ENCODE results near the gene GEN1. TPM values are rescaled to one million over a fixed set of nuclear protein-coding genes. Genes with fewer than 3 reads are reported as not detected.

GEN1 gene
- total RNA-seq, 1 donor from 2014 or later, result 21.7 TPM

DNA sequence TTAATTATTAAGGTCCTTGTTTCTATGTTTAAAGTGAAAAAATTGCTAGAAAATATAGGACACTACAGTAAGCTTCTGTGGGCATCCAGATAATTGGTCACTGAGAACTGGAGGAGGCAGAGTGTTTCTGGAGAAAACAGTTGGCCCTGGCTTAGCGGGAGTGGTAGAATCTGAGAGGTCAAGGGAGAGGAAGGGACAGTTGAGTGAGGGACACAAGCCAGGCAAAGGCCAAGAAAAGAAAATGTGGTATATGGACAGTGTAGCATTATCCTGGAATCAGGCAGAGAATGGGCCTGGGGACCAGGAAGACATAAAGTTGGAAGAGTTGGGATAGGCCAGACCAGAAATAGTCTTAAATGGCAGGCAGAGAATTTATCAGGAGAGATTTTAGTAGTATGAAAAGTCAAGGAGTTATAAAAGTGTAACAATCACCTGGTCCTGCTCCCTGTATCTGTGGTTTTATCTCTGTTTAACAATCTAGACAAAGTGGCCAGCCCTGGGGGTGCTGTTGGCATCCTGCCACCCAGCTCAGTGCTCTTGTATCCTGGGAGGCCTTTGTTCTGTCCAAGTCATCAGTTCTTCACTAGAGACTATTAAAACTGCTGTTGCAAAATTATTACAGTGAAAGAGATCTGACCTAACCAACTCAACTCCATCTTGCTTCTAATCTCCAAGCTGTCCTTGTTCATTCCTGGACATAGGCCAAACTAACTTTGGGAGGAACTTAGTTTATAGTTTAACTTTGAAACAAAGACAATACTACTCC is 46.9 kb downstream of the GEN1 start:
- DNase-seq (ENCODE audit: low spot score, unreplicated experiment), result no peak
- Mint-ChIP-seq H3K4me3 (ENCODE audit: low read depth) (no peak overlapping the region), H3K9me3 (ENCODE audit: low read depth) (no peaks in the 10 kb centered on the region), H3K36me3 (ENCODE audit: insufficient read depth) (no peaks in the 10 kb centered on the region), H3K4me1 (ENCODE audit: low read depth) (no peaks in the 10 kb centered on the region), H3K27me3 (peaks cover 4% of the 10 kb centered on the region), H3K27ac (no peak overlapping the region)
- TF ChIP-seq, protein P1, sequence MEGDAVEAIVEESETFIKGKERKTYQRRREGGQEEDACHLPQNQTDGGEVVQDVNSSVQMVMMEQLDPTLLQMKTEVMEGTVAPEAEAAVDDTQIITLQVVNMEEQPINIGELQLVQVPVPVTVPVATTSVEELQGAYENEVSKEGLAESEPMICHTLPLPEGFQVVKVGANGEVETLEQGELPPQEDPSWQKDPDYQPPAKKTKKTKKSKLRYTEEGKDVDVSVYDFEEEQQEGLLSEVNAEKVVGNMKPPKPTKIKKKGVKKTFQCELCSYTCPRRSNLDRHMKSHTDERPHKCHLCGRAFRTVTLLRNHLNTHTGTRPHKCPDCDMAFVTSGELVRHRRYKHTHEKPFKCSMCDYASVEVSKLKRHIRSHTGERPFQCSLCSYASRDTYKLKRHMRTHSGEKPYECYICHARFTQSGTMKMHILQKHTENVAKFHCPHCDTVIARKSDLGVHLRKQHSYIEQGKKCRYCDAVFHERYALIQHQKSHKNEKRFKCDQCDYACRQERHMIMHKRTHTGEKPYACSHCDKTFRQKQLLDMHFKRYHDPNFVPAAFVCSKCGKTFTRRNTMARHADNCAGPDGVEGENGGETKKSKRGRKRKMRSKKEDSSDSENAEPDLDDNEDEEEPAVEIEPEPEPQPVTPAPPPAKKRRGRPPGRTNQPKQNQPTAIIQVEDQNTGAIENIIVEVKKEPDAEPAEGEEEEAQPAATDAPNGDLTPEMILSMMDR (IDR thresholded peaks at IDR 0.05; ENCODE audit: unreplicated experiment), result no peak

DNA sequence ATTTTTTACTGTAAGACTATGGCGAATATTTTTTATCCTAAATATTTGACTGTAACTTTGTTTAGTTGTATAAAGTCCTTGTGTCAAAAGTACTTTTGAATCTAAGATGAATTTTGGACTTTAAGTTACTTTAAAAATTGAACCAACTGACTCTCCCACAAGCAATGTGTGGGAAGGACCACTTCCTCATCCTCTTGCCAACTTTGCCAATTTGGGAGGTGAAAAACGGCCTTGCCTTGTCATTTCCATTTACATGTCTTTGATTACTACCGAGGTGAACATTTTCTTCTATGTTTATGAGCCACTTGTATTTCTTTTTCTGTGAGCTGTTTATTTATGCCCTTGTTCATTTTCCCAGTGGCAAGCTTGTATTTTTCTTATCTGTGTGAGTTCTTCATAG is 49.6 kb downstream of the GEN1 start:
- no peak overlapping the region for H3K27ac Mint-ChIP-seq
- no peaks in the 10 kb centered on the region for H3K36me3 Mint-ChIP-seq (ENCODE audit: insufficient read depth)
- TF ChIP-seq, protein P1 (IDR thresholded peaks at IDR 0.05; ENCODE audit: unreplicated experiment), result no peak
- H3K27me3 Mint-ChIP-seq, result peaks cover 4% of the 10 kb centered on the region
- DNase-seq (ENCODE audit: low spot score, unreplicated experiment), result no peak
- H3K4me1 Mint-ChIP-seq (ENCODE audit: low read depth), result no peaks in the 10 kb centered on the region
- H3K4me3 Mint-ChIP-seq (ENCODE audit: low read depth), result no peak overlapping the region
- H3K9me3 Mint-ChIP-seq (ENCODE audit: low read depth), result no peaks in the 10 kb centered on the region

DNA sequence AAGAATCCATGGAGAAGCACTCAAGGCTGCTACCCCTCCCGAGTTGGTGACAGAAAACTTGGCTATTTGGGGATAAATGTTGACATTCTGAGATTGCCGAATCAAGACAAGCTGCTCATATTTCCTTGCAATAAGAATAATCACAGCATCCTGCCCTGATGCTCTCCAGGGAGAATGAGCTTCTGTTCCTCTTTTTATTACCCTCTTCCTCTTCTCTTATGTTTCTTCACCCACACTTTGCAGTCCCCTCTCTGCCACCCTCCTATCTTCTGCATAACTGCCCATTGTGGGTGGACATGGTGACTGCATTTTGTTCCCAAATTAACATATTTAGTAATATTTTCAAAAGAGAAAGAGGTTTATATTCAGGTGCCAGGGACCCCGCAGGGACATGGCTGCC is 50.4 kb downstream of the GEN1 start:
- Mint-ChIP-seq H3K27me3 (peaks cover 4% of the 10 kb centered on the region), H3K9me3 (ENCODE audit: low read depth) (no peaks in the 10 kb centered on the region), H3K4me3 (ENCODE audit: low read depth) (no peak overlapping the region), H3K27ac (no peak overlapping the region), H3K36me3 (ENCODE audit: insufficient read depth) (no peaks in the 10 kb centered on the region), H3K4me1 (ENCODE audit: low read depth) (no peaks in the 10 kb centered on the region)
- TF ChIP-seq, protein P1 (IDR thresholded peaks at IDR 0.05; ENCODE audit: unreplicated experiment), result no peak
- DNase-seq (ENCODE audit: low spot score, unreplicated experiment), result no peak

DNA sequence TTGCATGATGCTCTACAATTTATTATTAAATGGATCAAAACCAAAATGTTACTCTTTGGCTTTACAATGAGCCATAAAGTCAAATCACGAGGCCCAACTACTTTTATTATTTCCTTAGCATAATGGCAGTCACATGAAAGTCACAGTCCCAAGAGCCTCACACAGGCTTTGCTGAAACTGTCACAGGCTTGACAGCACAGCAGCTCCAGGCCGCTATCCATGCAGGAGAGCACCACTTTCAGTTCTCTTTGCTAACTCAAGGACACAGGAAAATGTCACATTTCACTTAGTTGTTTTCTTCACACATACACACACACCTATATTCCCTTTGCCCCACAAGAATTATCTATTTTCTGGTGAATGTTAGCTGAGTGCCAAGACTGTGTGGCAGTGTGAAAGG is 51.2 kb downstream of the GEN1 start:
- no peaks in the 10 kb centered on the region for H3K4me1 Mint-ChIP-seq (ENCODE audit: low read depth)
- H3K27ac Mint-ChIP-seq, result no peak overlapping the region
- no peak overlapping the region for H3K4me3 Mint-ChIP-seq (ENCODE audit: low read depth)
- H3K36me3 Mint-ChIP-seq (ENCODE audit: insufficient read depth), result no peaks in the 10 kb centered on the region
- no peaks in the 10 kb centered on the region for H3K9me3 Mint-ChIP-seq (ENCODE audit: low read depth)
- no peak for DNase-seq (ENCODE audit: low spot score, unreplicated experiment)
- peaks cover 4% of the 10 kb centered on the region for H3K27me3 Mint-ChIP-seq
- TF ChIP-seq, protein P1 (IDR thresholded peaks at IDR 0.05; ENCODE audit: unreplicated experiment), result no peak

DNA sequence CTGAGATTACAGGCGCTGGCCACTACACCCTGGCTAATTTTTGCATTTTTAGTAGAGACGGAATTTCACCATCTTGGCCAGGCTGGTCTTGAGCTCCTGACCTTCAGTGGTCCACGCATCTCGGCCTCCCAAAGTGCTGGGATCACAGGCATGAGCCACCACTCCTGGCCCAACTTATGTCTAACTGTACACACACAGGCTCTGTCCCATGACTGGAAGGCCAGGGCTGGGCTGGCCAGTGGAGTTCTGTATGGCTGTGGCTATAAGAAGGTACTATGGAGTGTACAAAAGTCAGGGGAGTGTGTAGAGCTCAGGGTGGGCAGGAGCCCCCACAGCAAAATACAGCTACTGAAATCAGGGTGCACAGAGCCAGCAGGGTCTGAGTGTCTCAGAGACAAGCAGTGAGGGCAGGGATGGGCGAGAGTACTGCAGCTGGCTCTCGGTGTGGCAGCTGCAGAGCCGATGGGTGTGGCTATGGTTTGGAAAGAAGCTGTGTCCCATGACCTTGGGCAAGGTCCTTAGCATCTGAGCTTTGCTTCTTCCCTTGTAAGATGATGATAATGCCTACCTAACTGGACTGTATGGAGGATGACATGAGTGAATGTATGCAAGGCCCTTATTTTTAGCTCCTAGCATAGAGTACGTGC is 51.9 kb downstream of the GEN1 start:
- Mint-ChIP-seq H3K4me1 (ENCODE audit: low read depth) (no peaks in the 10 kb centered on the region), H3K27me3 (peaks cover 4% of the 10 kb centered on the region), H3K27ac (no peak overlapping the region), H3K36me3 (ENCODE audit: insufficient read depth) (no peaks in the 10 kb centered on the region), H3K4me3 (ENCODE audit: low read depth) (no peak overlapping the region), H3K9me3 (ENCODE audit: low read depth) (no peaks in the 10 kb centered on the region)
- DNase-seq (ENCODE audit: low spot score, unreplicated experiment), result no peak
- TF ChIP-seq, protein P1 (IDR thresholded peaks at IDR 0.05; ENCODE audit: unreplicated experiment), result no peak
